GM23338 (cell line): ENCODE results near the gene EXOC3L1. TPM values are rescaled to one million over a fixed set of nuclear protein-coding genes. Genes with fewer than 3 reads are reported as not detected.

Experiments
- ATAC-seq: fragments of 200-7000 bp; cut with Tn5 transposase; 3 replicates; pipeline ENCODE4 v1.9.1; 2020
- DNase-seq: peaks from one replicate; pipeline ENCODE4 v3.0.0-alpha.2; 2015; ENCODE audit warnings: low spot score
- H2AFZ ChIP-seq: fragments of 200-600 bp; sonication (generic); 2 replicates; pipeline ENCODE4 v1.8.0; 2016; ENCODE audit warnings: antibody characterized with exemption, mild to moderate bottlenecking, moderate library complexity
- H3F3A ChIP-seq: fragments of 200-600 bp; sonication (generic); replicated peaks from 2 replicates; pipeline ENCODE4 v1.8.0; 2017; ENCODE audit warnings: antibody characterized with exemption, mixed run types, low read depth
- H3K27ac ChIP-seq: fragments of 200-600 bp; sonication (generic); 2 replicates; pipeline ENCODE4 v1.6.1; 2016; ENCODE audit warnings: low read depth
- H3K27me3 ChIP-seq: fragments of 200-600 bp; sonication (generic); 2 replicates; pipeline ENCODE4 v1.8.0; 2016; ENCODE audit warnings: mild to moderate bottlenecking, mixed run types, moderate library complexity; ENCODE audit not compliant: insufficient read depth
- H3K36me3 ChIP-seq: fragments of 200-600 bp; sonication (generic); 2 replicates; pipeline ENCODE4 v1.8.0; 2016; ENCODE audit warnings: mild to moderate bottlenecking; ENCODE audit not compliant: insufficient read depth
- H3K4me1 ChIP-seq: fragments of 200-600 bp; sonication (generic); 2 replicates; pipeline ENCODE4 v1.8.0; 2016; ENCODE audit warnings: mild to moderate bottlenecking, moderate library complexity; ENCODE audit not compliant: insufficient read depth
- H3K4me2 ChIP-seq: fragments of 200-600 bp; sonication (generic); 2 replicates; pipeline ENCODE4 v1.7.1; 2017; ENCODE audit warnings: mixed run types
- H3K4me3 ChIP-seq: fragments of 200-600 bp; sonication (generic); 2 replicates; pipeline ENCODE4 v1.6.1; 2016; ENCODE audit warnings: mixed run types
- H3K79me2 ChIP-seq: fragments of 200-600 bp; sonication (generic); replicated peaks from 2 replicates; pipeline ENCODE4 v1.8.0; 2017; ENCODE audit warnings: mild to moderate bottlenecking; ENCODE audit not compliant: insufficient read depth
- H3K9me2 ChIP-seq: fragments of 200-600 bp; sonication (generic); 2 replicates; pipeline ENCODE4 v1.8.0; 2017; ENCODE audit not compliant: insufficient read depth
- H4K20me1 ChIP-seq: fragments of 200-600 bp; sonication (generic); replicated peaks from 2 replicates; pipeline ENCODE4 v1.8.0; 2017; ENCODE audit warnings: mild to moderate bottlenecking; ENCODE audit not compliant: insufficient read depth
- H3K27ac Mint-ChIP-seq: 2 replicates; pipeline ENCODE4 v1.8.0; 2020; ENCODE audit warnings: inconsistent platforms, mild to moderate bottlenecking, moderate library complexity, mixed read lengths
- H3K27me3 Mint-ChIP-seq: 3 replicates; pipeline ENCODE4 v1.8.0; 2022; ENCODE audit warnings: low read depth, mild to moderate bottlenecking, moderate library complexity, mixed read lengths, inconsistent platforms; ENCODE audit not compliant: insufficient read depth, poor library complexity
- H3K36me3 Mint-ChIP-seq: 3 replicates; pipeline ENCODE4 v1.8.0; 2021; ENCODE audit warnings: low read depth, mild to moderate bottlenecking, inconsistent platforms, moderate library complexity, mixed read lengths
- H3K4me1 Mint-ChIP-seq: 3 replicates; pipeline ENCODE4 v1.8.0; 2020; ENCODE audit warnings: mild to moderate bottlenecking, inconsistent platforms, mixed read lengths
- H3K4me3 Mint-ChIP-seq: 3 replicates; pipeline ENCODE4 v1.8.0; 2021; ENCODE audit warnings: moderate library complexity, mild to moderate bottlenecking, inconsistent platforms, mixed read lengths
- H3K9me3 Mint-ChIP-seq: 3 replicates; pipeline ENCODE4 v1.8.0; 2020; ENCODE audit warnings: moderate library complexity, mild to moderate bottlenecking, inconsistent platforms, mixed read lengths
- CREB1 ChIP-seq: fragments of 250-450 bp; sonication (Bioruptor Pico); IDR thresholded peaks from 2 replicates; pipeline ENCODE4 v1.5.0; 2020; ENCODE audit warnings: low read depth, mild to moderate bottlenecking, moderate library complexity
- EZH2 ChIP-seq: fragments of 200-600 bp; sonication (generic); IDR thresholded peaks from one replicate; pipeline ENCODE4 v1.8.0; 2017; ENCODE audit warnings: antibody characterized with exemption, mild to moderate bottlenecking, low read depth; ENCODE audit not compliant: unreplicated experiment
- EZH2phosphoT487 ChIP-seq: fragments of 200-600 bp; sonication (generic); IDR thresholded peaks from one replicate; pipeline ENCODE4 v1.8.1; 2018; ENCODE audit warnings: antibody characterized with exemption; ENCODE audit not compliant: unreplicated experiment
- JUNB ChIP-seq: IDR thresholded peaks from one replicate; pipeline ENCODE4 v1.6.1; 2016; ENCODE audit warnings: antibody characterized with exemption; ENCODE audit not compliant: unreplicated experiment
- NANOG ChIP-seq: IDR thresholded peaks from 2 replicates; pipeline ENCODE4 v1.6.1; 2016; ENCODE audit warnings: antibody characterized with exemption, borderline replicate concordance
- POLR2AphosphoS5 ChIP-seq: IDR thresholded peaks from 2 replicates; pipeline ENCODE4 v1.6.1; 2016; ENCODE audit warnings: antibody characterized with exemption, low read depth
- STAT1 ChIP-seq: IDR thresholded peaks from one replicate; pipeline ENCODE4 v1.6.1; 2016; ENCODE audit warnings: antibody characterized with exemption; ENCODE audit not compliant: unreplicated experiment
- ZNF114 ChIP-seq: fragments of 250-450 bp; sonication (Bioruptor Pico); IDR thresholded peaks from 2 replicates; pipeline ENCODE4 v1.5.0; 2020; ENCODE audit warnings: mild to moderate bottlenecking, moderate library complexity
- ZNF331 ChIP-seq: fragments of 250-450 bp; sonication (Bioruptor Pico); IDR thresholded peaks from 2 replicates; pipeline ENCODE4 v1.5.0; 2020; ENCODE audit warnings: low read depth, mild to moderate bottlenecking, moderate library complexity
- polyA plus RNA-seq: library from polyadenylated mRNA; unstranded; fragments of >200 nt; fragmentation: Nextera tagmentation; extraction: Ambion mirVana; gene quantifications from 2 replicates; pipeline ENCODE4 v1.2.1, GENCODE V29; 2016
- total RNA-seq: library from RNA; depleted of rRNA; stranded (reverse); fragments of >200 nt; shearing (Covaris generic); gene quantifications from 2 replicates; pipeline ENCODE4 v1.2.3, GENCODE V29; 2014
- TF ChIP-seq, protein P1 (sequence below): fragments of 250-450 bp; sonication (Bioruptor Pico); IDR thresholded peaks from 2 replicates; pipeline ENCODE4 v1.5.0; 2020; ENCODE audit warnings: mild to moderate bottlenecking, moderate library complexity
- TF ChIP-seq, protein P2 (sequence below), 2 experiments: fragments of 200-600 bp in 1 of 2; sonication (generic) in 1 of 2; conservative IDR thresholded peaks; 2 replicates each; pipeline versions ENCODE4 v1.5.1 to v1.6.1; 2016 to 2017; ENCODE audit warnings: antibody characterized with exemption in 2 of 2, low read depth in 2 of 2, mild to moderate bottlenecking in 2 of 2, moderate library complexity in 1 of 2
- TF ChIP-seq, protein P3 (sequence below): IDR thresholded peaks from 2 replicates; pipeline ENCODE4 v1.6.1; 2016; ENCODE audit warnings: antibody characterized with exemption
- TF ChIP-seq, protein P4 (sequence below): IDR thresholded peaks from one replicate; pipeline ENCODE4 v1.6.1; 2018; ENCODE audit warnings: antibody characterized with exemption; ENCODE audit not compliant: unreplicated experiment

EXOC3L1 gene
- total and polyA plus RNA-seq, 2 experiments from 2014 or later: 1.1 to 2.3 TPM

DNA sequence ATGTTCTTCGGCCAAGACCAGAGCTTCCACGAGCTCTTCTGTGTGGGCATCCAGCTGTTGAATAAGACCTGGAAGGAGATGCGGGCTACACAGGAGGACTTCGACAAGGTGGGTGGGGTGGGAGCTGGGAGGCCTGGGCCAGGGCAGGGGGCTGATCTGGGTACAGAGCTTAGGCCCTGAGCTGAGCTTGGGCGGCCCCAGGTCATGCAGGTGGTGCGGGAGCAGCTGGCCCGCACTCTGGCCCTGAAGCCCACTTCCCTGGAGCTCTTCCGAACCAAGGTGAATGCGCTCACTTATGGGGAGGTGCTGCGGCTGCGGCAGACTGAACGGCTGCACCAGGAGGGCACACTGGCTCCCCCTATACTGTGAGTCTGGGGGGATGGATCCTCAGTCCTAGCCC is 12.5 kb upstream of the EXOC3L1 start:
- ATAC-seq: no peak
- Histone ChIP-seq H3K4me2 (no peak overlapping the region), H3F3A (peaks cover 12% of the 10 kb centered on the region; the same call in 1 of the 2 replicates), H3K4me3 (no peak overlapping the region), H3K36me3 (no peaks in the 10 kb centered on the region), H3K27me3 (no peaks in the 10 kb centered on the region), H3K4me1 (peaks cover 9% of the 10 kb centered on the region), H3K9me2 (no peaks in the 10 kb centered on the region), H4K20me1 (no peaks in the 10 kb centered on the region; the same call in 1 of the 2 replicates), H3K79me2 (no peaks in the 10 kb centered on the region), H3K27ac (no peak overlapping the region), H2AFZ (no peak overlapping the region)
- Mint-ChIP-seq H3K4me1 (peaks cover 11% of the 10 kb centered on the region), H3K36me3 (peaks cover 14% of the 10 kb centered on the region; the same call in 2 of the 3 replicates), H3K4me3 (no peak overlapping the region), H3K9me3 (no peaks in the 10 kb centered on the region), H3K27ac (no peak overlapping the region), H3K27me3 (peaks cover 16% of the 10 kb centered on the region)
- TF ChIP-seq NANOG (no peak), ZNF114 (CRISPR knock-in tag) (no peak), STAT1 (no peak), CREB1 (CRISPR knock-in tag) (no peak), EZH2phosphoT487 (no peak), ZNF331 (no peak), EZH2 (no peak), POLR2AphosphoS5 (no peak), JUNB (no peak)
- TF ChIP-seq, protein P1, sequence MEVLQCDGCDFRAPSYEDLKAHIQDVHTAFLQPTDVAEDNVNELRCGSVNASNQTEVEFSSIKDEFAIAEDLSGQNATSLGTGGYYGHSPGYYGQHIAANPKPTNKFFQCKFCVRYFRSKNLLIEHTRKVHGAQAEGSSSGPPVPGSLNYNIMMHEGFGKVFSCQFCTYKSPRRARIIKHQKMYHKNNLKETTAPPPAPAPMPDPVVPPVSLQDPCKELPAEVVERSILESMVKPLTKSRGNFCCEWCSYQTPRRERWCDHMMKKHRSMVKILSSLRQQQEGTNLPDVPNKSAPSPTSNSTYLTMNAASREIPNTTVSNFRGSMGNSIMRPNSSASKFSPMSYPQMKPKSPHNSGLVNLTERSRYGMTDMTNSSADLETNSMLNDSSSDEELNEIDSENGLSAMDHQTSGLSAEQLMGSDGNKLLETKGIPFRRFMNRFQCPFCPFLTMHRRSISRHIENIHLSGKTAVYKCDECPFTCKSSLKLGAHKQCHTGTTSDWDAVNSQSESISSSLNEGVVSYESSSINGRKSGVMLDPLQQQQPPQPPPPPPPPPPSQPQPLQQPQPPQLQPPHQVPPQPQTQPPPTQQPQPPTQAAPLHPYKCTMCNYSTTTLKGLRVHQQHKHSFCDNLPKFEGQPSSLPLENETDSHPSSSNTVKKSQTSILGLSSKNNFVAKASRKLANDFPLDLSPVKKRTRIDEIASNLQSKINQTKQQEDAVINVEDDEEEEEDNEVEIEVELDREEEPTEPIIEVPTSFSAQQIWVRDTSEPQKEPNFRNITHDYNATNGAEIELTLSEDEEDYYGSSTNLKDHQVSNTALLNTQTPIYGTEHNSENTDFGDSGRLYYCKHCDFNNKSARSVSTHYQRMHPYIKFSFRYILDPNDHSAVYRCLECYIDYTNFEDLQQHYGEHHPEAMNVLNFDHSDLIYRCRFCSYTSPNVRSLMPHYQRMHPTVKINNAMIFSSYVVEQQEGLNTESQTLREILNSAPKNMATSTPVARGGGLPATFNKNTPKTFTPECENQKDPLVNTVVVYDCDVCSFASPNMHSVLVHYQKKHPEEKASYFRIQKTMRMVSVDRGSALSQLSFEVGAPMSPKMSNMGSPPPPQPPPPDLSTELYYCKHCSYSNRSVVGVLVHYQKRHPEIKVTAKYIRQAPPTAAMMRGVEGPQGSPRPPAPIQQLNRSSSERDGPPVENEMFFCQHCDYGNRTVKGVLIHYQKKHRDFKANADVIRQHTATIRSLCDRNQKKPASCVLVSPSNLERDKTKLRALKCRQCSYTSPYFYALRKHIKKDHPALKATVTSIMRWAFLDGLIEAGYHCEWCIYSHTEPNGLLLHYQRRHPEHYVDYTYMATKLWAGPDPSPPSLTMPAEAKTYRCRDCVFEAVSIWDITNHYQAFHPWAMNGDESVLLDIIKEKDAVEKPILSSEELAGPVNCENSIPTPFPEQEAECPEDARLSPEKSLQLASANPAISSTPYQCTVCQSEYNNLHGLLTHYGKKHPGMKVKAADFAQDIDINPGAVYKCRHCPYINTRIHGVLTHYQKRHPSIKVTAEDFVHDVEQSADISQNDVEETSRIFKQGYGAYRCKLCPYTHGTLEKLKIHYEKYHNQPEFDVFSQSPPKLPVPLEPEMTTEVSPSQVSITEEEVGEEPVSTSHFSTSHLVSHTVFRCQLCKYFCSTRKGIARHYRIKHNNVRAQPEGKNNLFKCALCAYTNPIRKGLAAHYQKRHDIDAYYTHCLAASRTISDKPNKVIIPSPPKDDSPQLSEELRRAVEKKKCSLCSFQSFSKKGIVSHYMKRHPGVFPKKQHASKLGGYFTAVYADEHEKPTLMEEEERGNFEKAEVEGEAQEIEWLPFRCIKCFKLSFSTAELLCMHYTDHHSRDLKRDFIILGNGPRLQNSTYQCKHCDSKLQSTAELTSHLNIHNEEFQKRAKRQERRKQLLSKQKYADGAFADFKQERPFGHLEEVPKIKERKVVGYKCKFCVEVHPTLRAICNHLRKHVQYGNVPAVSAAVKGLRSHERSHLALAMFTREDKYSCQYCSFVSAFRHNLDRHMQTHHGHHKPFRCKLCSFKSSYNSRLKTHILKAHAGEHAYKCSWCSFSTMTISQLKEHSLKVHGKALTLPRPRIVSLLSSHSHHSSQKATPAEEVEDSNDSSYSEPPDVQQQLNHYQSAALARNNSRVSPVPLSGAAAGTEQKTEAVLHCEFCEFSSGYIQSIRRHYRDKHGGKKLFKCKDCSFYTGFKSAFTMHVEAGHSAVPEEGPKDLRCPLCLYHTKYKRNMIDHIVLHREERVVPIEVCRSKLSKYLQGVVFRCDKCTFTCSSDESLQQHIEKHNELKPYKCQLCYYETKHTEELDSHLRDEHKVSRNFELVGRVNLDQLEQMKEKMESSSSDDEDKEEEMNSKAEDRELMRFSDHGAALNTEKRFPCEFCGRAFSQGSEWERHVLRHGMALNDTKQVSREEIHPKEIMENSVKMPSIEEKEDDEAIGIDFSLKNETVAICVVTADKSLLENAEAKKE (CRISPR knock-in tag): no peak
- TF ChIP-seq, protein P2, sequence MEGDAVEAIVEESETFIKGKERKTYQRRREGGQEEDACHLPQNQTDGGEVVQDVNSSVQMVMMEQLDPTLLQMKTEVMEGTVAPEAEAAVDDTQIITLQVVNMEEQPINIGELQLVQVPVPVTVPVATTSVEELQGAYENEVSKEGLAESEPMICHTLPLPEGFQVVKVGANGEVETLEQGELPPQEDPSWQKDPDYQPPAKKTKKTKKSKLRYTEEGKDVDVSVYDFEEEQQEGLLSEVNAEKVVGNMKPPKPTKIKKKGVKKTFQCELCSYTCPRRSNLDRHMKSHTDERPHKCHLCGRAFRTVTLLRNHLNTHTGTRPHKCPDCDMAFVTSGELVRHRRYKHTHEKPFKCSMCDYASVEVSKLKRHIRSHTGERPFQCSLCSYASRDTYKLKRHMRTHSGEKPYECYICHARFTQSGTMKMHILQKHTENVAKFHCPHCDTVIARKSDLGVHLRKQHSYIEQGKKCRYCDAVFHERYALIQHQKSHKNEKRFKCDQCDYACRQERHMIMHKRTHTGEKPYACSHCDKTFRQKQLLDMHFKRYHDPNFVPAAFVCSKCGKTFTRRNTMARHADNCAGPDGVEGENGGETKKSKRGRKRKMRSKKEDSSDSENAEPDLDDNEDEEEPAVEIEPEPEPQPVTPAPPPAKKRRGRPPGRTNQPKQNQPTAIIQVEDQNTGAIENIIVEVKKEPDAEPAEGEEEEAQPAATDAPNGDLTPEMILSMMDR (conservative IDR thresholded peaks at IDR 0.05; ENCODE audit: low read depth in 2 of 2): no peak
- TF ChIP-seq, protein P3, sequence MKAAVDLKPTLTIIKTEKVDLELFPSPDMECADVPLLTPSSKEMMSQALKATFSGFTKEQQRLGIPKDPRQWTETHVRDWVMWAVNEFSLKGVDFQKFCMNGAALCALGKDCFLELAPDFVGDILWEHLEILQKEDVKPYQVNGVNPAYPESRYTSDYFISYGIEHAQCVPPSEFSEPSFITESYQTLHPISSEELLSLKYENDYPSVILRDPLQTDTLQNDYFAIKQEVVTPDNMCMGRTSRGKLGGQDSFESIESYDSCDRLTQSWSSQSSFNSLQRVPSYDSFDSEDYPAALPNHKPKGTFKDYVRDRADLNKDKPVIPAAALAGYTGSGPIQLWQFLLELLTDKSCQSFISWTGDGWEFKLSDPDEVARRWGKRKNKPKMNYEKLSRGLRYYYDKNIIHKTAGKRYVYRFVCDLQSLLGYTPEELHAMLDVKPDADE: no peak
- TF ChIP-seq, protein P4, sequence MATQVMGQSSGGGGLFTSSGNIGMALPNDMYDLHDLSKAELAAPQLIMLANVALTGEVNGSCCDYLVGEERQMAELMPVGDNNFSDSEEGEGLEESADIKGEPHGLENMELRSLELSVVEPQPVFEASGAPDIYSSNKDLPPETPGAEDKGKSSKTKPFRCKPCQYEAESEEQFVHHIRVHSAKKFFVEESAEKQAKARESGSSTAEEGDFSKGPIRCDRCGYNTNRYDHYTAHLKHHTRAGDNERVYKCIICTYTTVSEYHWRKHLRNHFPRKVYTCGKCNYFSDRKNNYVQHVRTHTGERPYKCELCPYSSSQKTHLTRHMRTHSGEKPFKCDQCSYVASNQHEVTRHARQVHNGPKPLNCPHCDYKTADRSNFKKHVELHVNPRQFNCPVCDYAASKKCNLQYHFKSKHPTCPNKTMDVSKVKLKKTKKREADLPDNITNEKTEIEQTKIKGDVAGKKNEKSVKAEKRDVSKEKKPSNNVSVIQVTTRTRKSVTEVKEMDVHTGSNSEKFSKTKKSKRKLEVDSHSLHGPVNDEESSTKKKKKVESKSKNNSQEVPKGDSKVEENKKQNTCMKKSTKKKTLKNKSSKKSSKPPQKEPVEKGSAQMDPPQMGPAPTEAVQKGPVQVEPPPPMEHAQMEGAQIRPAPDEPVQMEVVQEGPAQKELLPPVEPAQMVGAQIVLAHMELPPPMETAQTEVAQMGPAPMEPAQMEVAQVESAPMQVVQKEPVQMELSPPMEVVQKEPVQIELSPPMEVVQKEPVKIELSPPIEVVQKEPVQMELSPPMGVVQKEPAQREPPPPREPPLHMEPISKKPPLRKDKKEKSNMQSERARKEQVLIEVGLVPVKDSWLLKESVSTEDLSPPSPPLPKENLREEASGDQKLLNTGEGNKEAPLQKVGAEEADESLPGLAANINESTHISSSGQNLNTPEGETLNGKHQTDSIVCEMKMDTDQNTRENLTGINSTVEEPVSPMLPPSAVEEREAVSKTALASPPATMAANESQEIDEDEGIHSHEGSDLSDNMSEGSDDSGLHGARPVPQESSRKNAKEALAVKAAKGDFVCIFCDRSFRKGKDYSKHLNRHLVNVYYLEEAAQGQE: no peak
- DNase-seq: no peak
